Esophagus muscularis mucosa (tissue), 4 donors: ENCODE measurements around the gene COL7A1. TPM values are rescaled to one million over a fixed set of nuclear protein-coding genes. Genes with fewer than 3 reads are reported as not detected.

Source experiments
- DNase-seq: peaks from one replicate; pipeline ENCODE4 v3.0.0-alpha.2; 2017; ENCODE audit errors: extremely low spot score
- H3K27ac ChIP-seq, 4 donors: fragments of 200-600 bp; sonication (generic); replicated peaks in 1 of 4; 1 replicate in 3 of 4; 2 replicates in 1 of 4; pipeline ENCODE4 v1.5.1; 2016 to 2019; ENCODE audit warnings: mild to moderate bottlenecking in 1 of 4
- H3K27me3 ChIP-seq, 4 donors: fragments of 200-600 bp; sonication (generic); one replicate each; pipeline versions ENCODE4 v1.5.1 to v1.6.0; 2016 to 2019
- H3K36me3 ChIP-seq, 4 donors: fragments of 200-600 bp; sonication (generic); one replicate each; pipeline ENCODE4 v1.5.1; 2016 to 2019
- H3K4me1 ChIP-seq, 4 donors: fragments of 200-600 bp; sonication (generic); one replicate each; pipeline ENCODE4 v1.5.1; 2016 to 2019
- H3K4me3 ChIP-seq, 4 donors: fragments of 200-600 bp; sonication (generic); 1 replicate in 2 of 4; 2 replicates in 2 of 4; pipeline ENCODE4 v1.5.1; 2016 to 2019; ENCODE audit warnings: mild to moderate bottlenecking in 4 of 4, moderate library complexity in 1 of 4
- H3K9me3 ChIP-seq, 4 donors: fragments of 200-600 bp; sonication (generic); 1 replicate in 3 of 4; 2 replicates in 1 of 4; pipeline ENCODE4 v1.5.1; 2016 to 2019
- CTCF ChIP-seq, 3 experiments: fragments of 200-600 bp in 2 of 3; fragments of 450-650 bp in 1 of 3; sonication (generic) in 2 of 3; IDR thresholded peaks; one replicate each; pipeline ENCODE4 v1.5.1; 2017 to 2019; ENCODE audit warnings: antibody characterized with exemption in 3 of 3, mild to moderate bottlenecking in 2 of 3, moderate library complexity in 1 of 3
- EP300 ChIP-seq: sonication (generic); formaldehyde crosslinking; IDR thresholded peaks from one replicate; pipeline ENCODE4 v1.6.1; 2017; ENCODE audit warnings: antibody characterized with exemption
- POLR2A ChIP-seq: fragments of 450-650 bp; IDR thresholded peaks from one replicate; pipeline ENCODE4 v1.6.1; 2017; ENCODE audit warnings: antibody characterized with exemption, moderate library complexity, mild to moderate bottlenecking, low read depth
- POLR2AphosphoS5 ChIP-seq, 2 donors: sonication (generic); formaldehyde crosslinking; IDR thresholded peaks; one replicate each; pipeline ENCODE4 v1.6.1; 2017; ENCODE audit warnings: antibody characterized with exemption in 2 of 2
- WGBS: methylation state at CpG from one replicate; pipeline ENCODE4 v1.1.5; 2018; 5-methylcytosine and 5-hydroxymethylcytosine counted together
- intact Hi-C: fragments of 100-400 bp; cut with DNase I; formaldehyde crosslinking; loops from one replicate; pipeline ENCODE4 v1.15.1; 2023
- total RNA-seq, 4 donors: library from RNA; depleted of rRNA; stranded (reverse); fragments of >200 nt; gene quantifications; one replicate each; pipeline versions ENCODE4 v1.1.0 to v1.2.1, GENCODE V29; 2016

Gene COL7A1
- 1 to 10 TPM; 1.2 to 2.9 (median 2.1) TPM for total RNA-seq

GRCh38 chr3:48595075-48595525 lies at the start of gene COL7A1:
Gene COL7A1 (minus strand): TSS chr3:48595329. CDS start chr3:48595159, 170 bp downstream.
- Histone ChIP-seq H3K27me3 (peaks cover 0 to 38% (median 0%) of the 10 kb centered on the region in 4 donors), H3K36me3 (peaks cover 12 to 32% (median 28%) of the 10 kb centered on the region in 4 donors), H3K27ac (peak within 1 kb of the TSS in 1 of 4 donors; percentile 84), H3K9me3 (no peaks in the 10 kb centered on the region), H3K4me3 (peak within 1 kb of the TSS; percentile 36 to 54 (median 43)), H3K4me1 (peaks cover 40 to 59% (median 47%) of the 10 kb centered on the region in 4 donors)
- intact Hi-C loops: no loop called here
- no peak for DNase-seq
- 7% methylated on average over 27 of the region's 35 CpGs for WGBS
- TF ChIP-seq CTCF (IDR thresholded peaks at IDR 0.05) (no peak), EP300 (no peak), POLR2AphosphoS5 (IDR thresholded peaks at IDR 0.05) (no peak), POLR2A (no peak)

DNA sequence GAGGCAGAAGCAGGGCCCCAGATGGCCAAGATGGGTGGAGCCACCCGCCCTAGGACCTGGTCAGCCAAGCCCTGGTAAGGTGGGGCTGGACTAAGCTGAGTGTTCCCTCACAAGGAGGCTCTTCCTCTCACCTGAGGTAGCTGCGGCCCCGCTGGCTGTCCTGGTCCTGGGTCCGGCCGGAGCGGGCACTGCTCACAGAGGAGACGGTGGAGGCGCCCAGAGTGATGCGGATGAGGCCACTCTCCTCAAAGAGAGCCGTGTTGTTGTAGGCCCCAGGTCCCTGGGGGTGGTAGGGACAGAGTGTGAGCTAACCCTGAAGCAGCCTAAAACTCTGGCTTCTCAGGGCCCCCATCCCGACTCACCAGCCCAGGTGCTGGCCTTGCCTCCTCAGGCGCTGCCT lies 47.5 kb upstream of the COL7A1 start:
- WGBS: 100% methylated on average over 9 of the region's 12 CpGs
- intact Hi-C loops: no loop called here

DNA sequence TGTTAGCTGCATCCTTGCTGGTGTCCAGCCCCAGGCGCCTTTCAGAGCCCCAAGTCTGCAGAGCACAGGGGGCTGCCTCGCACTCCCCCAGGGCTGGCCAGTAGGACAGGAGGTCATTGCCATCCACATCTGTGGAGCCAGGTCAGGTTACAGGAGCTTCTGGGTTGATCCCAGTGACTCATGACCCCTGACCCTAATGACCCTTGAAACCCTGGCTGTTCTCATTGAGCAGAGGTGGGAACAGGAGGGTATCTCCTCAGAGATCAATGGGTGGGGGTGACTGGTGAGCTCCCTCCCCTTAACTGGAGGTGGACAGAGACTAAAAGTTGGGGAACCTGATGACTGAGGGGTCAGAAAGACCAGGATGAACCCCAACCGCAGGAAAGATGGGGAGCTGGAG lies 46.3 kb upstream of the COL7A1 start:
- WGBS: no CpG with 5 or more reads among the region's 3 CpGs
- no peak overlapping the region for H3K27ac ChIP-seq
- no peaks in the 10 kb centered on the region for H3K36me3 ChIP-seq
- H3K4me1 ChIP-seq: peaks cover 3 to 4% (median 4%) of the 10 kb centered on the region in 4 donors
- H3K4me3 ChIP-seq: no peak overlapping the region
- TF ChIP-seq EP300 (no peak), CTCF (IDR thresholded peaks at IDR 0.05) (no peak), POLR2AphosphoS5 (IDR thresholded peaks at IDR 0.05) (no peak), POLR2A (no peak)
- no peaks in the 10 kb centered on the region for H3K27me3 ChIP-seq
- intact Hi-C loops: no loop called here
- H3K9me3 ChIP-seq: no peaks in the 10 kb centered on the region
- no peak for DNase-seq

More for the DNA sequence above, 47.5 kb upstream of the COL7A1 start:
- no peak for DNase-seq
- Histone ChIP-seq H3K4me3 (no peak overlapping the region), H3K36me3 (no peaks in the 10 kb centered on the region), H3K4me1 (no peaks in the 10 kb centered on the region), H3K9me3 (no peaks in the 10 kb centered on the region), H3K27ac (no peak overlapping the region), H3K27me3 (no peaks in the 10 kb centered on the region)
- TF ChIP-seq POLR2A (no peak), POLR2AphosphoS5 (IDR thresholded peaks at IDR 0.05) (no peak), EP300 (no peak), CTCF (IDR thresholded peaks at IDR 0.05) (no peak)

DNA sequence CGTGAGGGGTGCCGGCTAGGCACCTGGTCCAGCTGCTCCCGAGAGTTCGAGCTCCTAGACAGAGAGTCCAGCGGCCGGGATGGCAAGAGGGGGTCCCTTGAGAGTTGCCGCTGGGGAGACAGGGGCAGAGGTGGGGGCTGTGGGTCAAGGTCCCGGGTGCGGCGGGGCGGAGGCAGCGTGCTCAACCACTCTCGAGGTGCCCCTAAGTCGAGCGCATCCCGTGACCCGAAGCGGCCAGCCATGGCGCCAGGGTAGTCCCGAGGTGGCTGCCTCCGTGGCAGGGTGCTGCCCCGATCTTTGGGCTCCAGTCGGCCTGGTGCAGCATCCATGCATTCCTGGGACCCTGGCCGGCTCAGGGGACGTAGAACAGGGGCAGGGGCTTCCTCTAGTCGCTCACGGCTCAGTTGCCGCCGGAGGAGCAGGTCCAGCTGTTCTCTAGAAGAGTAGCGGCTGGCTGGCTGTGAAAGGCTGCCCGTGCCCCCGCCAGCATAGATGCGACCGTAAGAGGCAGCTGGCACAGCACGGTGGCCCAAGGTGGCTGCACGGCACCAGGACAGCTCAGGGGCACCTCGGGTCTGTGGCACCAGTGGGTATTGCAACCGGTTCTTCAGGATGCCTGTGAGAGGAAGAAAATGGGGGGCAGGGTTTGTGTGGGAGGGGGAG lies 44.9 kb upstream of the COL7A1 start:
- 88% methylated on average over 27 of the region's 38 CpGs for WGBS
- no peak overlapping the region for H3K27ac ChIP-seq
- no peaks in the 10 kb centered on the region for H3K36me3 ChIP-seq
- TF ChIP-seq EP300 (no peak), CTCF (IDR thresholded peaks at IDR 0.05) (no peak), POLR2A (no peak), POLR2AphosphoS5 (IDR thresholded peaks at IDR 0.05) (no peak)
- no peak overlapping the region for H3K4me3 ChIP-seq
- no peaks in the 10 kb centered on the region for H3K9me3 ChIP-seq
- peaks cover 10 to 12% (median 11%) of the 10 kb centered on the region in 4 donors for H3K4me1 ChIP-seq
- no peak for DNase-seq
- H3K27me3 ChIP-seq: no peaks in the 10 kb centered on the region
- intact Hi-C loops: no loop called here
